BJ (cell line): ENCODE results near the gene NKAIN4. TPM values are rescaled to one million over a fixed set of nuclear protein-coding genes. Genes with fewer than 3 reads are reported as not detected.
"Not testable (repeated sequence)": the region's sequence is repeated elsewhere in the genome, so short reads cannot be mapped to it uniquely, and the experiment has no call there.

Source experiments
- CTCF ChIA-PET: fragments of 350-600 bp; formaldehyde crosslinking; extraction: SDS; loops from one replicate; lab custom pipeline; 2021; ENCODE audit warnings: antibody characterized with exemption, inconsistent platforms; lab: Yijun Ruan, JAX
- POLR2A ChIA-PET: fragments of 300-600 bp; sonication (Branson Sonifier 250); formaldehyde crosslinking; extraction: SDS; loops from one replicate; lab custom pipeline; 2021; ENCODE audit warnings: antibody characterized with exemption; lab: Charles Lee
- DNase-seq: peaks from one replicate; pipeline ENCODE4 v3.0.0-alpha.2; 2011; ENCODE audit warnings: low read depth
- H3K27me3 ChIP-seq: 2 replicates; pipeline ENCODE4 v1.6.0; 2011; ENCODE audit warnings: low read length; ENCODE audit not compliant: control insufficient read depth, insufficient read depth
- H3K36me3 ChIP-seq: 2 replicates; pipeline ENCODE4 v1.5.1; 2011; ENCODE audit warnings: low read length; ENCODE audit not compliant: control insufficient read depth, insufficient read depth
- H3K4me3 ChIP-seq: 2 replicates; pipeline ENCODE4 v1.5.1; 2011; ENCODE audit warnings: low read depth, mild to moderate bottlenecking, control low read depth, low read length
- polyA plus RNA-seq: library from polyadenylated mRNA; depleted of rRNA; stranded (reverse); fragments of >200 nt; gene quantifications from 2 replicates; pipeline ENCODE4 v1.2.3, GENCODE V29; 2011
- TF ChIP-seq, protein P1 (sequence below): IDR thresholded peaks from 2 replicates; pipeline ENCODE4 v1.5.1; 2011; ENCODE audit warnings: low read depth, mild to moderate bottlenecking, control low read depth, inconsistent platforms, low read length, moderate library complexity; ENCODE audit not compliant: insufficient read depth

Gene NKAIN4
- polyA plus RNA-seq, 1 experiment, result not detected

DNA sequence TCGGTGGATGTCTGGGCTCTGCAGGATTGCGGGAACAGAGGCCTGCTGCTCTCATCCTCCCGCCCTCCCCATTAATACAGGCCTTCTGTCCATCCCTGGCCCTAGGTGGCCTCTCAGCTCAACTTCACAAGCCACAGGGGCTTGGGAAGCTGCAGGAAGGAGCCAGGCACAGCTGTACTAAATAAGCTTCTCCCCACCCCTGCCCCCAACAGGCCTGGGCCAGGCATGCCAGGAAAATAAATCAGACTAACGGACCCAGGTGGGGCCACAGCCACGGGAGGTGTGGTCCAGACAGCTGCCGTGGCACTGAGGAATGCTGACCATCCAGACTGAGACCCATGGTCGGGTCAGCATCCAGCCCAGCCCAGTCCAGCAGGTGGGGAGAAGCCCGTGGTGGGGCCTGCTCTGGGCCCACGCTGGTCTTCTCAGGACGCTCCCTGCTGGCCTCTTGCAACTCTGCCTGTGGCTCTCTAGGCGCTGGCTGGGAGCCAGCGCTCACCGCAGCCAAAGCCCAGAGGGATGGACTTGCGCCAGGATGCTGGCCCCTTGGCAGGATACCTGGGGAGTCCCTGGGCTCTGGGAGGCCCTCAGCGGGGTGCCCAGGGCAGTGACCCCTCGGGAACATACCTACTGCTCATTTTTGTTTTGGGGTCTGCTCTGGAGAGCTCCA, 29.7 kb downstream of the NKAIN4 start:
- TF ChIP-seq, protein P1, sequence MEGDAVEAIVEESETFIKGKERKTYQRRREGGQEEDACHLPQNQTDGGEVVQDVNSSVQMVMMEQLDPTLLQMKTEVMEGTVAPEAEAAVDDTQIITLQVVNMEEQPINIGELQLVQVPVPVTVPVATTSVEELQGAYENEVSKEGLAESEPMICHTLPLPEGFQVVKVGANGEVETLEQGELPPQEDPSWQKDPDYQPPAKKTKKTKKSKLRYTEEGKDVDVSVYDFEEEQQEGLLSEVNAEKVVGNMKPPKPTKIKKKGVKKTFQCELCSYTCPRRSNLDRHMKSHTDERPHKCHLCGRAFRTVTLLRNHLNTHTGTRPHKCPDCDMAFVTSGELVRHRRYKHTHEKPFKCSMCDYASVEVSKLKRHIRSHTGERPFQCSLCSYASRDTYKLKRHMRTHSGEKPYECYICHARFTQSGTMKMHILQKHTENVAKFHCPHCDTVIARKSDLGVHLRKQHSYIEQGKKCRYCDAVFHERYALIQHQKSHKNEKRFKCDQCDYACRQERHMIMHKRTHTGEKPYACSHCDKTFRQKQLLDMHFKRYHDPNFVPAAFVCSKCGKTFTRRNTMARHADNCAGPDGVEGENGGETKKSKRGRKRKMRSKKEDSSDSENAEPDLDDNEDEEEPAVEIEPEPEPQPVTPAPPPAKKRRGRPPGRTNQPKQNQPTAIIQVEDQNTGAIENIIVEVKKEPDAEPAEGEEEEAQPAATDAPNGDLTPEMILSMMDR, result peak; percentile 50
- CTCF ChIA-PET, result interaction anchor here (0.6 to 4.6 kb wide), 25 partner anchors 10 to 252 kb away, joined by 3 to 83 read pairs (median 9); partner anchors contain the start of genes ARFGAP1, BIRC7 and COL20A1
- Histone ChIP-seq H3K4me3 (no peak overlapping the region), H3K36me3 (no peaks in the 10 kb centered on the region), H3K27me3 (peaks cover 12% of the 10 kb centered on the region)
- POLR2A ChIA-PET, result no interaction called here
- DNase-seq, result no peak

DNA sequence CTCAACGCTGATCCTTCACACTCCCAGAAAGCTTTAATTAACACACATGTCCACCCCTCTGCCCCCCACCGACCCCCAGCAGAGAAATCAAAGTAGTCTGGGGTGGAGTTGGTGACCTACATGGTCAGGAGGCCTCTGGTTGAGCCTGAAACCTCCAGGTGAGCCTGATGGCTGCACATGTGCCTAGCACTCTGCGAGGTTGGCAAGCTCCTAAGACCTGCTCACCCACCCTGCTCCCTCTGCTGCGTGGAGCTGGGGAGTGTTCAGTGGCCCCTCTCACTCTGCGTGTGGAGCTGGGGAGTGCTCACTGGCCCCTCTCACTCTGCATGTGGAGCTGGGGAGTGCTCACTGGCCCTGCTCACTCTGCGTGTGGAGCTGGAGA, 30.4 kb downstream of the NKAIN4 start:
- H3K4me3 ChIP-seq, result no peak overlapping the region
- no peak for DNase-seq
- ChIA-PET CTCF (interaction anchor here (0.6 to 4.6 kb wide), 35 partner anchors 9 to 251 kb away, joined by 3 to 83 read pairs (median 7); partner anchors contain the start of genes ARFGAP1, BIRC7 and COL20A1), POLR2A (no interaction called here)
- no peaks in the 10 kb centered on the region for H3K36me3 ChIP-seq
- TF ChIP-seq, protein P1, result no peak
- H3K27me3 ChIP-seq, result peaks cover 12% of the 10 kb centered on the region

DNA sequence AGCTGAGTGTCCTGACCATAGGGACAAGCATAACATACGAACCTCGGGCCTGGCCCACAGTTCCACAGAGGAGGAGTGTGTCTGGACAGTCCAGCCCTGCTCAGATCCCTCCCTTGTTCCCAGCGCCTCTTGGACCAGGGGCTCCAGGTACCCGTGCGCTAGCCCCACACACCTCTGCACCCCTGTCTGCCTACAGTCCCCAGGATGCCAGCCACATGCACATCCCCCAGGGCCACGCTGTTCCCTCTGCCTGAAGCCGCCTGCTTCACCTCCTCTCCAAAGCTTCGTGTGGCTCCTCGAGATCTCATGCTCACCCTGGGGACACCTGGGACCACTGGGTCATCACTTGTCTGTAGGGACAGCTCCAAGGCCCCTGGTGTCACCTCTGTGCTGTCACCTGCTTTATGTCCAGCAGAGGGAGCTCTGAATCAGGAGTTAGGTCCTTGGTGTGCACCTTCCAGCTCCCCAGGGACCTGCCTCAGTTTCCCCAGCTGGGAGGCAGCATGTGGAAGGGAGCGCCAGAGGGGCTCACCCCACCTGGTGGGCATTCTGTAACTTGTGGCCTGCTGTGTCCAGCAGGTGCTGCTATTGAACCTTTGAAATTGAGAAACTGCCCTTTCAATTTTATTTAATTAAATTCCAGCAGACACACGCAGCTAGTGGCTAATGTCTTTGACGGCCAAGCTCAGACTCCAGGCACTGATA, 31.0 kb downstream of the NKAIN4 start:
- Histone ChIP-seq H3K36me3 (no peaks in the 10 kb centered on the region), H3K27me3 (peaks cover 12% of the 10 kb centered on the region), H3K4me3 (no peak overlapping the region)
- ChIA-PET POLR2A (no interaction called here), CTCF (interaction anchor here (0.5 to 4.6 kb wide), 39 partner anchors 7 to 767 kb away, joined by 3 to 83 read pairs (median 6); partner anchors contain the start of genes ARFGAP1, BIRC7 and COL20A1)
- TF ChIP-seq, protein P1, result peak; percentile 82
- no peak for DNase-seq

DNA sequence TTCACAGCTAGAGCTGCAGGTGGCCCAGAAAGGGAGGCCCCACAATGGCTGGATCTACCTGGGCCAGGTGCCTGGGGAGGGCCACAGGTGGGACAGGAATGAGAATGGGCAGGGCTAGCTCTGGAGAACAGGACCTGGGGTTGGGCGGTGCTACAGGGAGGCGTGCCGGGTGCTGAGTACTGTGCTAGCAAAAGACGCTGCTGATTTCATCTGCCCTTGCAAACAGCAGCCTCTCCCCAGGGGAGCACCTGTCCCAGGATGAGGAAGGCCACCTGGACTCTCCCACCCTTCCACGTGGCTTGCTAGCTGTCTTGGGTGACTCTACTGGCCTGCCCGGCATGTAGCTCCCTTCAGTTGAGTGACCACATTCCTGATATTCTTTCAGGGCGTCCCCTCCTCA, 31.7 kb downstream of the NKAIN4 start:
- peaks cover 12% of the 10 kb centered on the region for H3K27me3 ChIP-seq
- TF ChIP-seq, protein P1, result no peak
- CTCF ChIA-PET, result interaction anchor here (0.8 to 4.6 kb wide), 23 partner anchors 8 to 168 kb away, joined by 3 to 83 read pairs (median 10); partner anchors contain the start of genes ARFGAP1, BIRC7 and COL20A1

DNA sequence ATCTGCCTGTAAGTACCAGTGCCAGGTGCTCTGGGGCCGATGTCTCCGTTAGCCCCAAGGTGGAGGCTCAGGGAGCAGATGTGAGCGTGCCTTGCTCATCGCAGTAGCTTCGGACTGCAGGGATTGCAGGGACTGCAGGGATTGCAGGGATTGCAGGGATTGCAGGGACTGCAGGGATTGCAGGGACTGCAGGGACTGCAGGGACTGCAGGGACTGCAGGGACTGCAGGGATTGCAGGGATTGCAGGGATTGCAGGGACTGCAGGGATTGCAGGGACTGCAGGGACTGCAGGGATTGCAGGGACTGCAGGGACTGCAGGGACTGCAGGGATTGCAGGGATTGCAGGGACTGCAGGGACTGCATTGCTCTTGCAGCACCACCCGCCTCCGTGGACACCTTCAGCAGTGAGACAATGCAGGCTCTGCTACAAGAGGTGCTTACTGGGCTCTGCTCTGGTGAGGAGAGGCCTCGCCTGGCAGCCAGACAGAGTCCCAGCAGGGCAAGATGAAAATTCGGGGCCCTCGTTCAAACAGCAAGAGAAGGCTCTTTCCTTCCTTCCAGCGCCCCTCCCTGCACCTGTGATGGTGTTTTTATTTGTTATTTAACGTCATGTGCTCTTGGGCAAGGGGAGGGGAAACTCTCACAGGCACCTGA, 32.7 kb downstream of the NKAIN4 start:
- ChIA-PET CTCF (interaction anchor here (0.9 to 4.2 kb wide), 4 partner anchors 9 to 38 kb away, joined by 3 to 64 read pairs (median 10); no protein-coding TSS in a partner anchor), POLR2A (interaction anchor here (0.6 kb wide), 1 partner anchor 299 kb away, joined by 14 read pairs; no protein-coding TSS in a partner anchor)
- DNase-seq, H3K4me3 ChIP-seq, H3K36me3 ChIP-seq: not testable (repeated sequence)
- H3K27me3 ChIP-seq, result peaks cover 12% of the 10 kb centered on the region

More for the DNA sequence above, 31.7 kb downstream of the NKAIN4 start:
- no peak for DNase-seq
- H3K36me3 ChIP-seq, result no peaks in the 10 kb centered on the region
- no peak overlapping the region for H3K4me3 ChIP-seq
- POLR2A ChIA-PET, result no interaction called here
